Tibial nerve (tissue), 3 donors: ENCODE measurements around the gene SUFU.

Experiments
- CTCF ChIP-seq, 5 experiments: fragments of 200-600 bp in 3 of 5; fragments of 450-650 bp in 2 of 5; sonication (generic) in 3 of 5; IDR thresholded peaks; one replicate each; pipeline ENCODE4 v1.5.1; 2016 to 2019; ENCODE audit warnings: antibody characterized with exemption in 5 of 5, mild to moderate bottlenecking in 3 of 5, moderate library complexity in 2 of 5
- POLR2A ChIP-seq, 2 donors: fragments of 450-650 bp; IDR thresholded peaks; one replicate each; pipeline ENCODE4 v1.6.1; 2017; ENCODE audit warnings: antibody characterized with exemption in 2 of 2, mild to moderate bottlenecking in 2 of 2, moderate library complexity in 2 of 2

GRCh38 chr10:102600816-102601215, 97.0 kb downstream of the SUFU start:
- TF ChIP-seq CTCF (IDR thresholded peaks at IDR 0.05), result no peak
- TF ChIP-seq POLR2A (IDR thresholded peaks at IDR 0.05), result no peak
